ENCODE data around the gene CHMP4B.

DNA sequence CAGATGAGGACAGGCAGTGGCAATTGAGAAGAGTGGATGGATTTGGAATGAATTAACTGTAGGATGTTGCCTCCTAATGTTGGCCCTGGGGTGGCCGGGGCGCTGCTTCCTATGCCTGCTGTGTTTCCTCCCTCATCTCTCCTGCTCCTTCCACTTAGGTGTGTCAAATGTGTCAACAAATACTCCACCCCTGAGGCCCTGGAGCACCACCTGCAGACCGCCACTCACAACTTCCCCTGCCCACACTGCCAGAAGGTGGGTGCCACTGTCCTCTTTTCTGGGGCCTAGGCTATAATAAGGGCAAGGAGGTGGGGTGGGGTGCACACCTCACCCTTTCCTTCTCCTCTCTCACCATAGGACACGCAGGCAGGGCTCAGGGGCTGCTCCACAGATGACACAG, 30.0 kb upstream of the CHMP4B start:
- no peak for TF ChIP-seq GATA3 (IDR thresholded peaks at IDR 0.05; ENCODE audit: low read depth, low read length)
- TF ChIP-seq GATA2 (IDR thresholded peaks at IDR 0.05; ENCODE audit: low read depth, low read length) = no peak
